ENCODE results near the gene USP2.
A peak's percentile ranks its signal among the peaks of the same experiment; 100 is the strongest.

Gene USP2, protein sequence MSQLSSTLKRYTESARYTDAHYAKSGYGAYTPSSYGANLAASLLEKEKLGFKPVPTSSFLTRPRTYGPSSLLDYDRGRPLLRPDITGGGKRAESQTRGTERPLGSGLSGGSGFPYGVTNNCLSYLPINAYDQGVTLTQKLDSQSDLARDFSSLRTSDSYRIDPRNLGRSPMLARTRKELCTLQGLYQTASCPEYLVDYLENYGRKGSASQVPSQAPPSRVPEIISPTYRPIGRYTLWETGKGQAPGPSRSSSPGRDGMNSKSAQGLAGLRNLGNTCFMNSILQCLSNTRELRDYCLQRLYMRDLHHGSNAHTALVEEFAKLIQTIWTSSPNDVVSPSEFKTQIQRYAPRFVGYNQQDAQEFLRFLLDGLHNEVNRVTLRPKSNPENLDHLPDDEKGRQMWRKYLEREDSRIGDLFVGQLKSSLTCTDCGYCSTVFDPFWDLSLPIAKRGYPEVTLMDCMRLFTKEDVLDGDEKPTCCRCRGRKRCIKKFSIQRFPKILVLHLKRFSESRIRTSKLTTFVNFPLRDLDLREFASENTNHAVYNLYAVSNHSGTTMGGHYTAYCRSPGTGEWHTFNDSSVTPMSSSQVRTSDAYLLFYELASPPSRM

GRCh38 chr11:119381181-119381988 is at the start of gene USP2:
Gene USP2, minus strand, starts transcription at chr11:119381690. Its CDS starts 8,210 bp downstream, at chr11:119373480.
- H3K4me1 Mint-ChIP-seq (ENCODE audit: low read depth) = peaks cover 9% of the 10 kb centered on the region
- no peak within 1 kb of the TSS for H3K4me3 Mint-ChIP-seq
- DNase-seq (ENCODE audit: low spot score) = peak; percentile 97
- H3K9me3 Mint-ChIP-seq = no peaks in the 10 kb centered on the region
- peak within 1 kb of the TSS; percentile 38 for H3K27ac Mint-ChIP-seq
- H3K36me3 Mint-ChIP-seq (ENCODE audit: low read depth) = no peaks in the 10 kb centered on the region
- no peaks in the 10 kb centered on the region for H3K27me3 Mint-ChIP-seq (ENCODE audit: low read depth)

- no peaks in the 10 kb centered on the region for H3K9me3 Mint-ChIP-seq
These were observed 45.8 kb upstream of the USP2 start for GRCh38 chr11:119427279-119427678.

GRCh38 chr11:119426142-119426541 is 44.7 kb upstream of the USP2 start:
- H3K4me3 Mint-ChIP-seq = no peak overlapping the region
- H3K9me3 Mint-ChIP-seq = no peaks in the 10 kb centered on the region
- no peaks in the 10 kb centered on the region for H3K36me3 Mint-ChIP-seq (ENCODE audit: low read depth)
- peaks cover 30% of the 10 kb centered on the region for H3K4me1 Mint-ChIP-seq (ENCODE audit: low read depth)
- no peak overlapping the region for H3K27ac Mint-ChIP-seq
- DNase-seq (ENCODE audit: low spot score) = peak; percentile 28
- H3K27me3 Mint-ChIP-seq (ENCODE audit: low read depth) = peaks cover 15% of the 10 kb centered on the region

More at GRCh38 chr11:119427279-119427678, 45.8 kb upstream of the USP2 start:
- H3K4me1 Mint-ChIP-seq (ENCODE audit: low read depth) = peaks cover 20% of the 10 kb centered on the region
- DNase-seq (ENCODE audit: low spot score) = no peak
- no peak overlapping the region for H3K4me3 Mint-ChIP-seq
- H3K27me3 Mint-ChIP-seq (ENCODE audit: low read depth) = peaks cover 9% of the 10 kb centered on the region
- no peak overlapping the region for H3K27ac Mint-ChIP-seq
- H3K36me3 Mint-ChIP-seq (ENCODE audit: low read depth) = no peaks in the 10 kb centered on the region

DNA sequence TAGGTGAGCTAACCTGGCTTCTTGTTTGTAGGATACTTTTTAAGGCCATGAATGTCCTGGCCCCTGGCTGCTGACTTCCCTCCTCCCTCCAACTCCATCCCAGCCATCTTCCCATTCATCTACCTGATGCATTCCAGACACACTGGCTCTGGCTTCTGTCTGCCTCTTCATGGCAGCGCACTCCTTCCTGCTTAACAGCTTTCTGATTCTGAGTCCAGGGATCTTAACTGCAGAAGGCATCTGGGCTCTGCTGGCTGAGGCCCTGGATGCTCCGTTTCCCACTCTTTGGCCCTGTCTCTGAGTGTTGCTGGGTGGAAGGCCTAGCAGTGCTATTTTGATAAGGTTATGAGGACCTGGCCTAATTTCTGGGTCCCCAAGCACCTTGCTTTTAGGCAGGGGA is 43.3 kb upstream of the USP2 start:
- no peak for DNase-seq (ENCODE audit: low spot score)
- H3K27me3 Mint-ChIP-seq (ENCODE audit: low read depth) = peaks cover 15% of the 10 kb centered on the region
- H3K36me3 Mint-ChIP-seq (ENCODE audit: low read depth) = no peaks in the 10 kb centered on the region
- H3K9me3 Mint-ChIP-seq = no peaks in the 10 kb centered on the region
- H3K27ac Mint-ChIP-seq = no peak overlapping the region
- H3K4me3 Mint-ChIP-seq = no peak overlapping the region
- H3K4me1 Mint-ChIP-seq (ENCODE audit: low read depth) = peaks cover 30% of the 10 kb centered on the region

DNA sequence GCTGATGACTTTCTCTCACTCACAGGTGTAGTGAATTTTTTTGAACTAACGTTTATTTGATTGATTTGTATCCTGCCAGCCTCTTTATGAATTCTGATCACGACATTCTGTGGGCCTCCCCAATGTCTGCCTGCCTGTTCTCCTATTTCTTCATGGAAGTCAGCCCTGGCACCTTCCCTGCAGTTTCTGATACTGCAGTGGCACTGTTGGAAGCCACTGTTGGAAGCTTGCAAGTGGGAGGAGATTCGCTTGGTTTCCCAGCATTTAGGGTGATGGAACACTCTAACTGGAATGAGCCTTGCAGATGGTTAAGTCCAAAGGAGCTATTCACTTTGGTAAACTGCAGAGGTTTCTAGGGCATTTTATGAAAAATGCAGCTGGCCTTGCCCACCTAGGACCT is 42.8 kb upstream of the USP2 start:
- Mint-ChIP-seq H3K27ac (no peak overlapping the region), H3K4me1 (ENCODE audit: low read depth) (peaks cover 30% of the 10 kb centered on the region), H3K4me3 (peak overlapping the region; percentile 47), H3K36me3 (ENCODE audit: low read depth) (no peaks in the 10 kb centered on the region), H3K27me3 (ENCODE audit: low read depth) (peaks cover 15% of the 10 kb centered on the region), H3K9me3 (no peaks in the 10 kb centered on the region)
- no peak for DNase-seq (ENCODE audit: low spot score)

- H3K4me1 Mint-ChIP-seq (ENCODE audit: low read depth) = peaks cover 30% of the 10 kb centered on the region
- DNase-seq (ENCODE audit: low spot score) = no peak
- H3K36me3 Mint-ChIP-seq (ENCODE audit: low read depth) = no peaks in the 10 kb centered on the region
- H3K27ac Mint-ChIP-seq = no peak overlapping the region
- peaks cover 15% of the 10 kb centered on the region for H3K27me3 Mint-ChIP-seq (ENCODE audit: low read depth)
- H3K9me3 Mint-ChIP-seq = no peaks in the 10 kb centered on the region
- H3K4me3 Mint-ChIP-seq = peak overlapping the region; percentile 87
These were observed 42.2 kb upstream of the USP2 start for GRCh38 chr11:119423509-119424254.

DNA sequence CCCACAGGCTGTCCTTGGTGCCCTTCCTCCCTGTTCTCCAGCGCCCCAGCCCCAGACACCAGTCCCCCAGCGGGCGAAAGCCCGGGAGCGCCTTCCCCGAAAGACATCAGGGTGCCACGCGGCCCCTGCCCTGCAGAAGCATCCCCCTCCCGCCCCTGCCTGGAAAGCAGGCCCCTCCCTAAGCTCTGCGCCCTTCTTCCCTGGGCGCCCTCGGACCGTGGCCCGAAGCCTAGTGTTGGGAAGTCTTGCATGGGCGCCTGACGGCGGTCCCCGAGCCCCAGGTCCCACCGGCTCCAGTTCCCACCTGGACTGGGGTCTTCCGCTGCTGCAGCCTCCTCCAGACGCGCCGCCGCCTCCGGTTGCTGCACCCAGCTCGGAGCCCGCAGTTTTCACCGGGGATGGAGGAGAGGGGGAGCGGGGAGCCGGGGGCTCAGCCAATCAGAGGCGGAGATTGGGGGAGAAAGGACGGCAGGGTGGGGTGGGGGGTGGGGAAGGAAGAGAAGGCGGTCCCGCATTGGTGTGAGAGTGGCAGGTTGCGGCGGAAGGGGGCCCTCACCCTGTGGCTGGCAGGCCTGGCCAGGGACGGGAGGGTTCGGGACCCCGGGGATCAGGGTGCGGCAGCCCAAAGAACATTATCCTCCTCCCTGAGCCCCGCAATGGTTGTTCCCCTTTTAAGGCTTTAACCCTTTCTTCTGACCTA is 41.5 kb upstream of the USP2 start, which contains the start of gene THY1:
Gene THY1 (minus strand): TSS at position 364 of the 700 bp plus-strand sequence. CDS start 2,267 bp downstream, outside the sequence.
- Mint-ChIP-seq H3K36me3 (ENCODE audit: low read depth) (no peaks in the 10 kb centered on the region), H3K9me3 (no peaks in the 10 kb centered on the region), H3K4me3 (peak within 1 kb of the TSS; percentile 87), H3K27ac (peak within 1 kb of the TSS; percentile 71), H3K4me1 (ENCODE audit: low read depth) (peaks cover 26% of the 10 kb centered on the region), H3K27me3 (ENCODE audit: low read depth) (peaks cover 15% of the 10 kb centered on the region)
- DNase-seq (ENCODE audit: low spot score) = no peak

- peak overlapping the region; percentile 87 for H3K4me3 Mint-ChIP-seq
- no peak for DNase-seq (ENCODE audit: low spot score)
- peak overlapping the region; percentile 71 for H3K27ac Mint-ChIP-seq
- peaks cover 15% of the 10 kb centered on the region for H3K27me3 Mint-ChIP-seq (ENCODE audit: low read depth)
- peaks cover 24% of the 10 kb centered on the region for H3K4me1 Mint-ChIP-seq (ENCODE audit: low read depth)
- H3K36me3 Mint-ChIP-seq (ENCODE audit: low read depth) = no peaks in the 10 kb centered on the region
- no peaks in the 10 kb centered on the region for H3K9me3 Mint-ChIP-seq
These were observed 40.7 kb upstream of the USP2 start for GRCh38 chr11:119421941-119422808.

- Mint-ChIP-seq H3K4me1 (ENCODE audit: low read depth) (peaks cover 21% of the 10 kb centered on the region), H3K27me3 (ENCODE audit: low read depth) (peaks cover 15% of the 10 kb centered on the region), H3K36me3 (ENCODE audit: low read depth) (no peaks in the 10 kb centered on the region), H3K9me3 (no peaks in the 10 kb centered on the region), H3K27ac (no peak overlapping the region), H3K4me3 (peak overlapping the region; percentile 87)
- DNase-seq (ENCODE audit: low spot score) = no peak
These were observed 39.9 kb upstream of the USP2 start for GRCh38 chr11:119421351-119421750.

- no peaks in the 10 kb centered on the region for H3K36me3 Mint-ChIP-seq (ENCODE audit: low read depth)
- peaks cover 17% of the 10 kb centered on the region for H3K4me1 Mint-ChIP-seq (ENCODE audit: low read depth)
- no peak overlapping the region for H3K4me3 Mint-ChIP-seq
- peaks cover 15% of the 10 kb centered on the region for H3K27me3 Mint-ChIP-seq (ENCODE audit: low read depth)
- H3K27ac Mint-ChIP-seq = no peak overlapping the region
- no peak for DNase-seq (ENCODE audit: low spot score)
- H3K9me3 Mint-ChIP-seq = no peaks in the 10 kb centered on the region
These were observed 39.1 kb upstream of the USP2 start for GRCh38 chr11:119420631-119421030.

DNA sequence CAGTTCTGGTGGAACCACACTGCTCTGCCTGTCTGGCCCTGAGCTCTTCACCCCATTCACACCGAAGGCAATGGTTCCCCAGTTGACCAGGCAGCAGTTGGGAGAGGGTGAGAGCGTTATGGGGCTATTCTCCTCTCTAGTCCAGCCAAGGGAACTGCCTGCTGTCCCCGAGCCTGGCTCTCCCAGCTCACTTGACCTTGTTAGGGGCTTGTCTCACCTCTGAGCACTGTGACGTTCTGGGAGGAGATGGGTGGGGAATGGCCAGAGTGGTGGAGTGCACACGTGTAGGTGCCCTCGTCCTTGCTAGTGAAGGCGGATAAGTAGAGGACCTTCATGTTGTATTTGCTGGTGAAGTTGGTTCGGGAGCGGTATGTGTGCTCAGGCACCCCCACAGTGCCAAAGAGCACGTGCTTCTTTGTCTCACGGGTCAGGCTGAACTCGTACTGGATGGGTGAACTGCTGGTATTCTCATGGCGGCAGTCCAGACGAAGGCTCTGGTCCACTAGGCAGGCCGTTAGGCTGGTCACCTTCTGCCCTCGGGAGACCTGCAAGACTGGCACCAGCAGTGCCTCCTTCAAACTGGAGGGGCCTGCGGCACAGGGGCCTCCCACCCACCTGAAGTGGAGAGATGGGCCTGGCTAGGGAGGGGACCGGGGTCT is 38.5 kb upstream of the USP2 start:
- Mint-ChIP-seq H3K27me3 (ENCODE audit: low read depth) (peaks cover 15% of the 10 kb centered on the region), H3K36me3 (ENCODE audit: low read depth) (no peaks in the 10 kb centered on the region), H3K4me1 (ENCODE audit: low read depth) (peaks cover 17% of the 10 kb centered on the region), H3K9me3 (no peaks in the 10 kb centered on the region), H3K27ac (no peak overlapping the region), H3K4me3 (no peak overlapping the region)
- no peak for DNase-seq (ENCODE audit: low spot score)

DNA sequence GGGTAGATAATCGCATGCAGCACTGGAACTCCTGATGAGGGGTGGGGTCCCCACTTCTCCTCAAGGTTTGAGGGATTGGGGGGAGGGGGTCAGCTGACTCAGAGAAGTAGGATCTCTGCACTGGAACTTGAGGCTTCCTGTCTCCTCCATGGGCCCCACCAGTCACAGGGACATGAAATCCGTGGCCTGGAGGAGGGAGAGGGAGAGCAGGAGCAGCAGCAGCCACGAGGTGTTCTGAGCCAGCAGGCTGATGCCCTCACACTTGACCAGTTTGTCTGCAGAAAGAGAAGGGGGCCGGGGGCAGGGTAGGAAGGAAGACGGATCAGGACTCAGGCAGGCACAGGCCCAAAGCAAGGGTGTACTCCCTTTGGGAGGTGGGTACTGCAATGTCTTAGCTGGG is 37.8 kb upstream of the USP2 start:
- no peak for DNase-seq (ENCODE audit: low spot score)
- H3K4me3 Mint-ChIP-seq = no peak overlapping the region
- H3K9me3 Mint-ChIP-seq = no peaks in the 10 kb centered on the region
- peaks cover 16% of the 10 kb centered on the region for H3K4me1 Mint-ChIP-seq (ENCODE audit: low read depth)
- H3K27me3 Mint-ChIP-seq (ENCODE audit: low read depth) = peaks cover 17% of the 10 kb centered on the region
- no peak overlapping the region for H3K27ac Mint-ChIP-seq
- no peaks in the 10 kb centered on the region for H3K36me3 Mint-ChIP-seq (ENCODE audit: low read depth)

All from T-helper 2 cell treated with Interferon-gamma antibody and Interleukin-4, amounts not matched to agents 5 μg/mL and 100 μg/mL, for 36 hours (primary cell).